ENCODE data around the gene MYOF. TPM values are rescaled to one million over a fixed set of nuclear protein-coding genes. Genes with fewer than 3 reads are reported as not detected.

Gene MYOF
- total and polyA plus RNA-seq, 9 of the 15 experiments (the other 6 are each of a cell fraction or from before 2014, with no cell fraction given), result 0.06 to 0.27 TPM; not detected in 7

- Histone ChIP-seq H3K9me1 (ENCODE audit: control insufficient read depth, insufficient read depth, low read length) (no peaks in the 10 kb centered on the region), H3K9ac (ENCODE audit: insufficient read depth in 1 of 2, low read depth in 2 of 2, low read length in 2 of 2) (no peak overlapping the region), H2AFZ (ENCODE audit: low read depth, low read length) (no peak overlapping the region), H3K36me3 (ENCODE audit: control insufficient read depth, insufficient read depth, low read length) (peaks cover 30% of the 10 kb centered on the region; the same call in 2 of the 3 replicates), H3K79me2 (ENCODE audit: control insufficient read depth, insufficient read depth, low read length) (no peaks in the 10 kb centered on the region), H3K9me3 (replicated peaks; ENCODE audit: control insufficient read depth, insufficient read depth, low read depth, low read length) (no peaks in the 10 kb centered on the region), H3K4me2 (ENCODE audit: insufficient read depth, low read length) (no peak overlapping the region), H3K4me3 (no peak overlapping the region), H4K20me1 (replicated peaks; ENCODE audit: control insufficient read depth, insufficient read depth, low read length) (no peaks in the 10 kb centered on the region), H3K27me3 (ENCODE audit: control insufficient read depth in 2 of 2, insufficient read depth in 2 of 2, low read length in 2 of 2) (no peaks in the 10 kb centered on the region), H3K27ac (ENCODE audit: extremely low read depth, low read depth, low read length) (no peak overlapping the region), H3K4me1 (replicated peaks in 1 of 2; ENCODE audit: control insufficient read depth in 2 of 2, insufficient read depth in 2 of 2, low read length in 2 of 2) (no peaks in the 10 kb centered on the region)
- FAIRE-seq (no peak), DNase-seq (ENCODE audit: extremely low read depth in 1 of 4, low spot score in 3 of 4) (no peak), ATAC-seq (no peak)
- TF ChIP-seq CREBBP (IDR thresholded peaks at IDR 0.05; ENCODE audit: low read depth, low read length) (no peak), KLF10 (CRISPR knock-in tag; IDR thresholded peaks at IDR 0.05) (no peak)
- 83% methylated on average over 2 of the region's 4 CpGs for WGBS (ENCODE audit: insufficient coverage, low coverage, missing lambda C conversion rate)
- no TSS peak for BruUV-seq (replicated peaks)
- CTCF ChIA-PET (ENCODE audit: low intra/inter-chr PET ratio), result no interaction called here
- in situ Hi-C loops (cut with MboI) (no loop called here), intact Hi-C loops (cut with micrococcal nuclease) (no loop called here)
- POLR2A ChIA-PET, result no interaction called here
Observed at GRCh38 chr10:93514521-93514920, 32.4 kb upstream of the MYOF start.

- H2AFZ ChIP-seq (ENCODE audit: low read depth, low read length), result no peak overlapping the region
- H3K9ac ChIP-seq (ENCODE audit: insufficient read depth in 1 of 2, low read depth in 2 of 2, low read length in 2 of 2), result no peak overlapping the region
- WGBS (ENCODE audit: insufficient coverage, low coverage, missing lambda C conversion rate), result 0% methylated on average over 1 of the region's 1 CpG
- H4K20me1 ChIP-seq (replicated peaks; ENCODE audit: control insufficient read depth, insufficient read depth, low read length), result no peaks in the 10 kb centered on the region
- ChIA-PET CTCF (ENCODE audit: low intra/inter-chr PET ratio) (no interaction called here), POLR2A (interaction anchor here (0.6 kb wide), 1 partner anchor 8 kb away, joined by 3 read pairs; no protein-coding TSS in a partner anchor)
- no peak overlapping the region for H3K4me3 ChIP-seq
- no peaks in the 10 kb centered on the region for H3K9me1 ChIP-seq (ENCODE audit: control insufficient read depth, insufficient read depth, low read length)
- H3K9me3 ChIP-seq (replicated peaks; ENCODE audit: control insufficient read depth, insufficient read depth, low read depth, low read length), result no peaks in the 10 kb centered on the region
- FAIRE-seq (no peak), DNase-seq (ENCODE audit: extremely low read depth in 1 of 4, low spot score in 3 of 4) (no peak), ATAC-seq (no peak)
- intact Hi-C loops (cut with micrococcal nuclease) (no loop called here), in situ Hi-C loops (cut with MboI) (no loop called here)
- H3K27ac ChIP-seq (ENCODE audit: extremely low read depth, low read depth, low read length), result no peak overlapping the region
- no peak overlapping the region for H3K4me2 ChIP-seq (ENCODE audit: insufficient read depth, low read length)
- H3K27me3 ChIP-seq (ENCODE audit: control insufficient read depth in 2 of 2, insufficient read depth in 2 of 2, low read length in 2 of 2), result no peaks in the 10 kb centered on the region
- H3K4me1 ChIP-seq (replicated peaks in 1 of 2; ENCODE audit: control insufficient read depth in 2 of 2, insufficient read depth in 2 of 2, low read length in 2 of 2), result no peaks in the 10 kb centered on the region
- BruUV-seq (replicated peaks), result no TSS peak
- no peaks in the 10 kb centered on the region for H3K79me2 ChIP-seq (ENCODE audit: control insufficient read depth, insufficient read depth, low read length)
- peaks cover 27% of the 10 kb centered on the region; the same call in 2 of the 3 replicates for H3K36me3 ChIP-seq (ENCODE audit: control insufficient read depth, insufficient read depth, low read length)
- TF ChIP-seq MAX (CRISPR knock-in tag; IDR thresholded peaks at IDR 0.05) (no peak), ZC3H11A (IDR thresholded peaks at IDR 0.05; ENCODE audit: low read depth, low read length) (no peak), NR4A1 (CRISPR knock-in tag; IDR thresholded peaks at IDR 0.05) (no peak), NR4A1 (tag; IDR thresholded peaks at IDR 0.05) (no peak), ZNF77 (CRISPR knock-in tag; IDR thresholded peaks at IDR 0.05) (no peak), CHCHD3 (CRISPR knock-in tag; IDR thresholded peaks at IDR 0.05) (no peak), SMARCE1 (IDR thresholded peaks at IDR 0.05) (no peak), CREB5 (CRISPR knock-in tag; IDR thresholded peaks at IDR 0.05) (no peak), CHD4 (IDR thresholded peaks at IDR 0.05; ENCODE audit: insufficient read depth, insufficient replicate concordance, low read depth, low read length, poor library complexity, severe bottlenecking) (no peak), PTBP1 (IDR thresholded peaks at IDR 0.05; ENCODE audit: low read depth, low read length) (no peak), ARID1B (IDR thresholded peaks at IDR 0.05) (no peak), ZNF57 (CRISPR knock-in tag; IDR thresholded peaks at IDR 0.05) (no peak), ZNF655 (CRISPR knock-in tag; IDR thresholded peaks at IDR 0.05) (no peak), ZNF76 (CRISPR knock-in tag; IDR thresholded peaks at IDR 0.05; ENCODE audit: borderline replicate concordance) (no peak)
Observed at GRCh38 chr10:93513091-93513490, 31.0 kb upstream of the MYOF start.

All from K562 (cell line).